Transverse colon (tissue), 4 donors: ENCODE data around the gene ARMS2.

Experiments
- EP300 ChIP-seq: sonication (generic); formaldehyde crosslinking; IDR thresholded peaks from one replicate; pipeline ENCODE4 v1.6.1; 2017; ENCODE audit warnings: antibody characterized with exemption, low read depth
- POLR2A ChIP-seq: fragments of 450-650 bp; IDR thresholded peaks from one replicate; pipeline ENCODE4 v1.6.1; 2016; ENCODE audit warnings: antibody characterized with exemption, mild to moderate bottlenecking, moderate library complexity
- POLR2AphosphoS5 ChIP-seq, 3 donors: sonication (generic); formaldehyde crosslinking; IDR thresholded peaks; one replicate each; pipeline ENCODE4 v1.6.1; 2016; ENCODE audit warnings: antibody characterized with exemption in 3 of 3
- TF ChIP-seq, protein P1 (sequence below), 5 experiments: fragments of 200-600 bp in 3 of 5; fragments of 450-650 bp in 2 of 5; sonication (generic) in 3 of 5; IDR thresholded peaks; 1 replicate in 2 of 5; 2 replicates in 3 of 5; pipeline ENCODE4 v1.5.1; 2016 to 2017; ENCODE audit warnings: antibody characterized with exemption in 5 of 5, inconsistent platforms in 3 of 5, mild to moderate bottlenecking in 2 of 5, moderate library complexity in 1 of 5

DNA sequence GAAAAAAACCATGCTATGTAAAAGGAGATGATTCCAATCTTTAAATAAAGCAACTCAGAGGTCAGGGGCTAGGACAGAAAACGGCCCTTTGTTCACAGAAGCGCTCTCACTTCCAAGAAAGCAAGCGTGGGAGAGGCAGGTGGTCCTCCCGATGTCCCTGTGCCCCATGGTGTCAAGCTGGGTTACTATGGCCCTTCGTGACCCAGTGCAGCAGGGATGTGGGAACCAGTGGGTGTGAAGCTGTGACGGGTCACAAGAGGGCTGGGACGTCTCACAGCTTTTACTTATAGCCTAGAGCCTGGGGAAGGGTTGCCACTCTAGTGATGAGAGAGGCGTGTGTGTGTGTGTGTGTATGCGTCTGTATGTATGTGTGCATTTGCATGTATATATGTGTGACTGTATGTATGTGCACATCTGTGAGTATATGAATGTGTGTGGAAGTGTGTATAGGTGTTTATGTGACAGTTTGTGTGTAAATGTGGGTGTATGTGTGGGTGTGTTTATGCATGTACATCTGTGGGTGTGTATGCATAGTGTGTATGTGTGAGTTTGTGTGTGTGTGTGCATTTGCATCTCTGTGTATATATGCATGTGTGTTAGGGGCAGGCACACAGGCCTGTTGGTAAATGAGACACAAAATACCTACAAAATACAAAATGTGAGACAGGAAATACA is 32.1 kb downstream of the ARMS2 start:
- TF ChIP-seq, protein P1, sequence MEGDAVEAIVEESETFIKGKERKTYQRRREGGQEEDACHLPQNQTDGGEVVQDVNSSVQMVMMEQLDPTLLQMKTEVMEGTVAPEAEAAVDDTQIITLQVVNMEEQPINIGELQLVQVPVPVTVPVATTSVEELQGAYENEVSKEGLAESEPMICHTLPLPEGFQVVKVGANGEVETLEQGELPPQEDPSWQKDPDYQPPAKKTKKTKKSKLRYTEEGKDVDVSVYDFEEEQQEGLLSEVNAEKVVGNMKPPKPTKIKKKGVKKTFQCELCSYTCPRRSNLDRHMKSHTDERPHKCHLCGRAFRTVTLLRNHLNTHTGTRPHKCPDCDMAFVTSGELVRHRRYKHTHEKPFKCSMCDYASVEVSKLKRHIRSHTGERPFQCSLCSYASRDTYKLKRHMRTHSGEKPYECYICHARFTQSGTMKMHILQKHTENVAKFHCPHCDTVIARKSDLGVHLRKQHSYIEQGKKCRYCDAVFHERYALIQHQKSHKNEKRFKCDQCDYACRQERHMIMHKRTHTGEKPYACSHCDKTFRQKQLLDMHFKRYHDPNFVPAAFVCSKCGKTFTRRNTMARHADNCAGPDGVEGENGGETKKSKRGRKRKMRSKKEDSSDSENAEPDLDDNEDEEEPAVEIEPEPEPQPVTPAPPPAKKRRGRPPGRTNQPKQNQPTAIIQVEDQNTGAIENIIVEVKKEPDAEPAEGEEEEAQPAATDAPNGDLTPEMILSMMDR (IDR thresholded peaks at IDR 0.05), result no peak
- TF ChIP-seq POLR2AphosphoS5 (IDR thresholded peaks at IDR 0.05), result no peak
- TF ChIP-seq POLR2A, result no peak
- TF ChIP-seq EP300, result no peak
